Measurements from ENCODE around the gene SMAD9.
"Not testable (repeated sequence)": the region's sequence is repeated elsewhere in the genome, so short reads cannot be mapped to it uniquely, and the experiment has no call there.

The SMAD9 gene

GRCh38 chr13:36884235-36884634, 35.8 kb downstream of the SMAD9 start:
- no peak for TF ChIP-seq EZH2phosphoT487 (IDR thresholded peaks at IDR 0.05; ENCODE audit: low read length)
- no peak for TF ChIP-seq CTCF (IDR thresholded peaks at IDR 0.05; ENCODE audit: low read length)
- TF ChIP-seq EZH2 (optimal IDR thresholded peaks at IDR 0.05; ENCODE audit: low read depth, low read length), result no peak
- no peak for DNase-seq
- Histone ChIP-seq H3K79me2 (ENCODE audit: low read length) (no peaks in the 10 kb centered on the region), H2AFZ (ENCODE audit: low read length) (no peak overlapping the region), H4K20me1 (ENCODE audit: insufficient read depth, low read length) (no peaks in the 10 kb centered on the region), H3K4me1 (ENCODE audit: low read length) (no peaks in the 10 kb centered on the region), H3K36me3 (replicated peaks; ENCODE audit: insufficient read depth, low read length) (no peaks in the 10 kb centered on the region), H3K4me3 (ENCODE audit: low read length) (no peak overlapping the region), H3K27me3 (replicated peaks; ENCODE audit: insufficient read depth, low read length) (no peaks in the 10 kb centered on the region), H3F3A (ENCODE audit: insufficient read depth, low read length) (no peaks in the 10 kb centered on the region), H3K4me2 (ENCODE audit: low read depth, low read length) (no peak overlapping the region), H3K9me3 (replicated peaks; ENCODE audit: insufficient read depth, low read length) (no peaks in the 10 kb centered on the region), H3K9ac (ENCODE audit: low read length) (no peak overlapping the region), H3K9me2 (replicated peaks; ENCODE audit: insufficient read depth, low read length) (no peaks in the 10 kb centered on the region), H3K27ac (ENCODE audit: low read length) (no peak overlapping the region)

GRCh38 chr13:36883824-36884223, 36.2 kb downstream of the SMAD9 start:
- H3K36me3 ChIP-seq (replicated peaks; ENCODE audit: insufficient read depth, low read length), result no peaks in the 10 kb centered on the region
- H3F3A ChIP-seq (ENCODE audit: insufficient read depth, low read length), result no peaks in the 10 kb centered on the region
- no peaks in the 10 kb centered on the region for H3K27me3 ChIP-seq (replicated peaks; ENCODE audit: insufficient read depth, low read length)
- H3K4me3 ChIP-seq (ENCODE audit: low read length), result no peak overlapping the region
- no peaks in the 10 kb centered on the region for H3K9me3 ChIP-seq (replicated peaks; ENCODE audit: insufficient read depth, low read length)
- no peaks in the 10 kb centered on the region for H3K79me2 ChIP-seq (ENCODE audit: low read length)
- TF ChIP-seq CTCF (IDR thresholded peaks at IDR 0.05; ENCODE audit: low read length), result no peak
- no peak for TF ChIP-seq EZH2 (optimal IDR thresholded peaks at IDR 0.05; ENCODE audit: low read depth, low read length)
- no peak for TF ChIP-seq EZH2phosphoT487 (IDR thresholded peaks at IDR 0.05; ENCODE audit: low read length)
- no peak overlapping the region for H2AFZ ChIP-seq (ENCODE audit: low read length)
- H3K9me2 ChIP-seq (replicated peaks; ENCODE audit: insufficient read depth, low read length), result no peaks in the 10 kb centered on the region
- H3K9ac ChIP-seq (ENCODE audit: low read length), result no peak overlapping the region
- H3K4me2 ChIP-seq (ENCODE audit: low read depth, low read length), result no peak overlapping the region
- no peaks in the 10 kb centered on the region for H3K4me1 ChIP-seq (ENCODE audit: low read length)
- no peak for DNase-seq
- H3K27ac ChIP-seq (ENCODE audit: low read length), result no peak overlapping the region
- H4K20me1 ChIP-seq (ENCODE audit: insufficient read depth, low read length), result no peaks in the 10 kb centered on the region

- H4K20me1 ChIP-seq (ENCODE audit: insufficient read depth, low read length); H3K4me3 ChIP-seq (ENCODE audit: low read length); H3K27me3 ChIP-seq (replicated peaks; ENCODE audit: insufficient read depth, low read length); H3K9me3 ChIP-seq (replicated peaks; ENCODE audit: insufficient read depth, low read length); H3K36me3 ChIP-seq (replicated peaks; ENCODE audit: insufficient read depth, low read length); H3K79me2 ChIP-seq (ENCODE audit: low read length); H3K4me2 ChIP-seq (ENCODE audit: low read depth, low read length); H3F3A ChIP-seq (ENCODE audit: insufficient read depth, low read length); H3K9me2 ChIP-seq (replicated peaks; ENCODE audit: insufficient read depth, low read length); H2AFZ ChIP-seq (ENCODE audit: low read length); H3K27ac ChIP-seq (ENCODE audit: low read length); H3K4me1 ChIP-seq (ENCODE audit: low read length); H3K9ac ChIP-seq (ENCODE audit: low read length); DNase-seq: not testable (repeated sequence)
Observed at GRCh38 chr13:36883392-36883791, 36.6 kb downstream of the SMAD9 start.

- Histone ChIP-seq H3K9ac (ENCODE audit: low read length) (no peak overlapping the region), H3K36me3 (replicated peaks; ENCODE audit: insufficient read depth, low read length) (no peaks in the 10 kb centered on the region), H3K27me3 (replicated peaks; ENCODE audit: insufficient read depth, low read length) (no peaks in the 10 kb centered on the region), H3K9me3 (replicated peaks; ENCODE audit: insufficient read depth, low read length) (no peaks in the 10 kb centered on the region), H2AFZ (ENCODE audit: low read length) (no peak overlapping the region), H3K4me1 (ENCODE audit: low read length) (no peaks in the 10 kb centered on the region), H3K4me3 (ENCODE audit: low read length) (no peak overlapping the region), H3F3A (ENCODE audit: insufficient read depth, low read length) (no peaks in the 10 kb centered on the region), H3K79me2 (ENCODE audit: low read length) (no peaks in the 10 kb centered on the region), H3K9me2 (replicated peaks; ENCODE audit: insufficient read depth, low read length) (no peaks in the 10 kb centered on the region), H3K4me2 (ENCODE audit: low read depth, low read length) (no peak overlapping the region), H3K27ac (ENCODE audit: low read length) (no peak overlapping the region), H4K20me1 (ENCODE audit: insufficient read depth, low read length) (no peaks in the 10 kb centered on the region)
- TF ChIP-seq EZH2phosphoT487 (IDR thresholded peaks at IDR 0.05; ENCODE audit: low read length), result no peak
- no peak for DNase-seq
Observed at GRCh38 chr13:36882829-36883390, 37.1 kb downstream of the SMAD9 start.
